Astrocyte (in vitro differentiated cells and primary cell): ENCODE data around the gene SH2D4B.

Source experiments
- CTCF ChIP-seq: IDR thresholded peaks from 2 replicates; pipeline ENCODE4 v1.5.1; 2011; ENCODE audit warnings: low read depth, mild to moderate bottlenecking, inconsistent platforms, low read length, moderate library complexity; ENCODE audit not compliant: insufficient read depth
- EZH2 ChIP-seq: IDR thresholded peaks from 2 replicates; pipeline ENCODE4 v1.6.1; 2012; ENCODE audit warnings: mild to moderate bottlenecking, low read length, inconsistent platforms; ENCODE audit not compliant: insufficient read depth

GRCh38 chr10:80642661-80643060 is 105.0 kb downstream of the SH2D4B start:
- TF ChIP-seq EZH2 (no peak), CTCF (no peak)
